Measurements from ENCODE around the gene TSEN2. TPM values are rescaled to one million over a fixed set of nuclear protein-coding genes. Genes with fewer than 3 reads are reported as not detected.
"Not testable (repeated sequence)": the region's sequence is repeated elsewhere in the genome, so short reads cannot be mapped to it uniquely, and the experiment has no call there.

The TSEN2 gene
- total RNA-seq, 2 experiments from 2014 or later: 19.4 to 21.4 TPM

GRCh38 chr3:12522721-12523120 is 38.4 kb downstream of the TSEN2 start:
- Mint-ChIP-seq H3K9me3 (no peaks in the 10 kb centered on the region), H3K36me3 (ENCODE audit: low read depth) (peaks cover 40% of the 10 kb centered on the region), H3K4me3 (no peak overlapping the region), H3K27me3 (no peaks in the 10 kb centered on the region), H3K4me1 (ENCODE audit: low read depth) (no peaks in the 10 kb centered on the region), H3K27ac (no peak overlapping the region)
- TF ChIP-seq CTCF (IDR thresholded peaks at IDR 0.05): no peak
- no peak for ATAC-seq
- ChIA-PET POLR2A (no interaction called here), CTCF (interaction anchor here (1.1 kb wide), 1 partner anchor 15 kb away, joined by 3 read pairs; no protein-coding TSS in a partner anchor)
- no peak for DNase-seq
- intact Hi-C loops (cut with micrococcal nuclease): no loop called here

- H3K36me3 Mint-ChIP-seq (ENCODE audit: low read depth): peaks cover 40% of the 10 kb centered on the region
These were observed 43.5 kb downstream of the TSEN2 start for GRCh38 chr3:12527757-12528143.

GRCh38 chr3:12532182-12532581 is 47.9 kb downstream of the TSEN2 start:
- no peaks in the 10 kb centered on the region for H3K9me3 Mint-ChIP-seq
- no peak for TF ChIP-seq CTCF (IDR thresholded peaks at IDR 0.05)
- POLR2A ChIA-PET: no interaction called here
- no peaks in the 10 kb centered on the region for H3K27me3 Mint-ChIP-seq
- CTCF ChIA-PET: no interaction called here
- H3K4me1 Mint-ChIP-seq (ENCODE audit: low read depth): peaks cover 5% of the 10 kb centered on the region
- intact Hi-C loops (cut with micrococcal nuclease): no loop called here
- DNase-seq (peak; percentile 12), ATAC-seq (no peak)
- H3K36me3 Mint-ChIP-seq (ENCODE audit: low read depth): peaks cover 30% of the 10 kb centered on the region
- H3K27ac Mint-ChIP-seq: no peak overlapping the region
- H3K4me3 Mint-ChIP-seq: no peak overlapping the region

More at GRCh38 chr3:12527757-12528143, 43.5 kb downstream of the TSEN2 start:
- DNase-seq (no peak), ATAC-seq (no peak)
- no peak for TF ChIP-seq CTCF (IDR thresholded peaks at IDR 0.05)
- no peak overlapping the region for H3K4me3 Mint-ChIP-seq
- POLR2A ChIA-PET: interaction anchor here (0.6 kb wide), 1 partner anchor 9 kb away, joined by 3 read pairs; no protein-coding TSS in a partner anchor
- H3K27ac Mint-ChIP-seq: no peak overlapping the region
- no peaks in the 10 kb centered on the region for H3K9me3 Mint-ChIP-seq
- intact Hi-C loops (cut with micrococcal nuclease): no loop called here
- peaks cover 5% of the 10 kb centered on the region for H3K4me1 Mint-ChIP-seq (ENCODE audit: low read depth)
- H3K27me3 Mint-ChIP-seq: no peaks in the 10 kb centered on the region
- CTCF ChIA-PET: no interaction called here

- intact Hi-C loops (cut with micrococcal nuclease): no loop called here
- DNase-seq (no peak), ATAC-seq (no peak)
- H3K27ac Mint-ChIP-seq: no peak overlapping the region
- ChIA-PET CTCF (no interaction called here), POLR2A (interaction anchor here (0.9 kb wide), 1 partner anchor 8 kb away, joined by 3 read pairs; no protein-coding TSS in a partner anchor)
- H3K4me3 Mint-ChIP-seq: no peak overlapping the region
- H3K9me3 Mint-ChIP-seq: no peaks in the 10 kb centered on the region
- peaks cover 5% of the 10 kb centered on the region for H3K4me1 Mint-ChIP-seq (ENCODE audit: low read depth)
- no peaks in the 10 kb centered on the region for H3K27me3 Mint-ChIP-seq
- TF ChIP-seq CTCF (IDR thresholded peaks at IDR 0.05): no peak
- H3K36me3 Mint-ChIP-seq (ENCODE audit: low read depth): peaks cover 15% of the 10 kb centered on the region
These were observed 52.1 kb downstream of the TSEN2 start for GRCh38 chr3:12536423-12536822.

GRCh38 chr3:12541625-12542024 is 57.3 kb downstream of the TSEN2 start:
- no peaks in the 10 kb centered on the region for H3K27me3 Mint-ChIP-seq
- no peaks in the 10 kb centered on the region for H3K36me3 Mint-ChIP-seq (ENCODE audit: low read depth)
- H3K4me1 Mint-ChIP-seq (ENCODE audit: low read depth): peaks cover 7% of the 10 kb centered on the region
- no peak for DNase-seq
- intact Hi-C loops (cut with micrococcal nuclease): no loop called here
- H3K27ac Mint-ChIP-seq: no peak overlapping the region
- no peak overlapping the region for H3K4me3 Mint-ChIP-seq
- no peaks in the 10 kb centered on the region for H3K9me3 Mint-ChIP-seq
- ATAC-seq: no peak
- ChIA-PET POLR2A (no interaction called here), CTCF (interaction anchor here (1.8 kb wide), 1 partner anchor 13 kb away, joined by 5 read pairs; no protein-coding TSS in a partner anchor)
- no peak for TF ChIP-seq CTCF (IDR thresholded peaks at IDR 0.05)

- H3K36me3 Mint-ChIP-seq (ENCODE audit: low read depth); H3K4me1 Mint-ChIP-seq (ENCODE audit: low read depth); H3K27ac Mint-ChIP-seq; H3K4me3 Mint-ChIP-seq; intact Hi-C loops (cut with micrococcal nuclease); ATAC-seq; H3K9me3 Mint-ChIP-seq; H3K27me3 Mint-ChIP-seq; DNase-seq: not testable (repeated sequence)
- ChIA-PET CTCF (interaction anchor here (1.3 kb wide), 1 partner anchor 10 kb away, joined by 3 read pairs; no protein-coding TSS in a partner anchor), POLR2A (interaction anchor here (0.6 kb wide), 1 partner anchor 53 kb away, joined by 3 read pairs; no protein-coding TSS in a partner anchor)
These were observed 59.2 kb downstream of the TSEN2 start for GRCh38 chr3:12543497-12543896.
